SJCRH30 (cell line): ENCODE measurements around the gene BCL2L13. TPM values are rescaled to one million over a fixed set of nuclear protein-coding genes. Genes with fewer than 3 reads are reported as not detected.
"Not testable (repeated sequence)": the region's sequence is repeated elsewhere in the genome, so short reads cannot be mapped to it uniquely, and the experiment has no call there.

Source experiments
- DNase-seq, 2 experiments: peaks; one replicate each; pipeline ENCODE4 v3.0.0-alpha.2; 2015 to 2020
- H3K27ac ChIP-seq: fragments of 250-450 bp; sonication (Bioruptor Pico); 2 replicates; pipeline ENCODE4 v1.5.1; 2020; ENCODE audit warnings: mild to moderate bottlenecking, moderate library complexity
- H3K27me3 ChIP-seq: fragments of 250-450 bp; sonication (Bioruptor Pico); 2 replicates; pipeline ENCODE4 v1.5.1; 2020; ENCODE audit warnings: mild to moderate bottlenecking, moderate library complexity
- H3K36me3 ChIP-seq: fragments of 250-450 bp; sonication (Bioruptor Pico); 2 replicates; pipeline ENCODE4 v1.5.1; 2020; ENCODE audit warnings: mild to moderate bottlenecking, moderate library complexity
- H3K4me1 ChIP-seq: fragments of 250-450 bp; sonication (Bioruptor Pico); 2 replicates; pipeline ENCODE4 v1.5.1; 2020; ENCODE audit warnings: mild to moderate bottlenecking, moderate library complexity
- H3K4me3 ChIP-seq: fragments of 250-450 bp; sonication (Bioruptor Pico); 2 replicates; pipeline ENCODE4 v1.5.1; 2020; ENCODE audit warnings: mild to moderate bottlenecking, moderate library complexity
- H3K9me3 ChIP-seq: fragments of 250-450 bp; sonication (Bioruptor Pico); replicated peaks from 2 replicates; pipeline ENCODE4 v1.5.1; 2020; ENCODE audit warnings: mild to moderate bottlenecking, moderate library complexity
- total RNA-seq: library from RNA; depleted of rRNA; stranded (reverse); fragments of >200 nt; shearing (Covaris generic); gene quantifications from 2 replicates; pipeline ENCODE4 v1.2.3, GENCODE V29; 2014

The BCL2L13 gene
- total RNA-seq, 1 experiment from 2014 or later: 52.4 TPM

- Histone ChIP-seq H3K9me3 (no peaks in the 10 kb centered on the region), H3K4me1 (peaks cover 7% of the 10 kb centered on the region; the same call in 1 of the 2 replicates), H3K27me3 (no peaks in the 10 kb centered on the region), H3K27ac (peak within 1 kb of the TSS; percentile 74), H3K36me3 (no peaks in the 10 kb centered on the region; the same call in 1 of the 2 replicates), H3K4me3 (peak within 1 kb of the TSS; percentile 97)
- peak; percentile 96 to 97 for DNase-seq
Measured at GRCh38 chr22:17628406-17629172, 10.0 kb upstream of the BCL2L13 start, which contains the start of gene ATP6V1E1. Gene ATP6V1E1 (minus strand): TSS chr22:17628749. CDS start chr22:17628635, 114 bp downstream.

GRCh38 chr22:17629173-17629489 is 9.4 kb upstream of the BCL2L13 start:
- Histone ChIP-seq H3K27ac (peak overlapping the region; percentile 74), H3K4me1 (peaks cover 7% of the 10 kb centered on the region; the same call in 1 of the 2 replicates), H3K4me3 (peak overlapping the region; percentile 97), H3K9me3 (no peaks in the 10 kb centered on the region), H3K36me3 (no peaks in the 10 kb centered on the region; the same call in 1 of the 2 replicates), H3K27me3 (no peaks in the 10 kb centered on the region)
- DNase-seq: no peak

GRCh38 chr22:17629641-17630040 is 8.9 kb upstream of the BCL2L13 start:
- Histone ChIP-seq H3K36me3 (no peaks in the 10 kb centered on the region; the same call in 1 of the 2 replicates), H3K27ac (no peak overlapping the region), H3K27me3 (no peaks in the 10 kb centered on the region), H3K9me3 (no peaks in the 10 kb centered on the region), H3K4me1 (peaks cover 7% of the 10 kb centered on the region; the same call in 1 of the 2 replicates), H3K4me3 (peak overlapping the region; percentile 97)
- no peak for DNase-seq

- Histone ChIP-seq H3K36me3 (no peaks in the 10 kb centered on the region), H3K4me1 (peaks cover 7% of the 10 kb centered on the region; the same call in 1 of the 2 replicates), H3K4me3 (no peak overlapping the region), H3K27me3 (no peaks in the 10 kb centered on the region), H3K9me3 (no peaks in the 10 kb centered on the region), H3K27ac (no peak overlapping the region)
- DNase-seq: peak in 1 of 2 experiments; percentile 16
Measured at GRCh38 chr22:17631076-17631565, 7.4 kb upstream of the BCL2L13 start.

- no peaks in the 10 kb centered on the region for H3K36me3 ChIP-seq
- H3K27ac ChIP-seq: no peak overlapping the region
- DNase-seq: no peak
Measured at GRCh38 chr22:17633217-17633997, 5.2 kb upstream of the BCL2L13 start.

GRCh38 chr22:17633998-17634323 is 4.6 kb upstream of the BCL2L13 start:
- DNase-seq: no peak
- H3K9me3 ChIP-seq: no peaks in the 10 kb centered on the region
- no peak overlapping the region for H3K4me3 ChIP-seq
- peaks cover 11% of the 10 kb centered on the region; the same call in 1 of the 2 replicates for H3K4me1 ChIP-seq
- no peak overlapping the region for H3K27ac ChIP-seq
- no peaks in the 10 kb centered on the region for H3K36me3 ChIP-seq
- no peaks in the 10 kb centered on the region for H3K27me3 ChIP-seq

More at GRCh38 chr22:17633217-17633997, 5.2 kb upstream of the BCL2L13 start:
- H3K9me3 ChIP-seq: no peaks in the 10 kb centered on the region
- no peaks in the 10 kb centered on the region for H3K27me3 ChIP-seq
- H3K4me3 ChIP-seq: no peak overlapping the region
- H3K4me1 ChIP-seq: peaks cover 11% of the 10 kb centered on the region; the same call in 1 of the 2 replicates

GRCh38 chr22:17634696-17635095 is 3.9 kb upstream of the BCL2L13 start:
- Histone ChIP-seq H3K9me3 (no peaks in the 10 kb centered on the region), H3K36me3 (no peaks in the 10 kb centered on the region), H3K27ac (no peak overlapping the region), H3K4me3 (no peak overlapping the region), H3K4me1 (peaks cover 8% of the 10 kb centered on the region; the same call in 1 of the 2 replicates), H3K27me3 (no peaks in the 10 kb centered on the region)
- no peak for DNase-seq

- DNase-seq, H3K9me3 ChIP-seq, H3K4me3 ChIP-seq: not testable (repeated sequence)
Measured at GRCh38 chr22:17636850-17637249, 1.7 kb upstream of the BCL2L13 start.

GRCh38 chr22:17637490-17638181 is 921 bp upstream of the BCL2L13 start:
- no peaks in the 10 kb centered on the region for H3K27me3 ChIP-seq
- H3K9me3 ChIP-seq: no peaks in the 10 kb centered on the region
- peak overlapping the region; percentile 88 for H3K4me3 ChIP-seq
- H3K36me3 ChIP-seq: peaks cover 6% of the 10 kb centered on the region
- peak overlapping the region; percentile 100 for H3K27ac ChIP-seq
- peaks cover 7% of the 10 kb centered on the region; the same call in 1 of the 2 replicates for H3K4me1 ChIP-seq
- DNase-seq: no peak

More at GRCh38 chr22:17636850-17637249, 1.7 kb upstream of the BCL2L13 start:
- H3K27me3 ChIP-seq, H3K27ac ChIP-seq, H3K4me1 ChIP-seq, H3K36me3 ChIP-seq: not testable (repeated sequence)

GRCh38 chr22:17638182-17638431 is 450 bp upstream of the BCL2L13 start:
- Histone ChIP-seq H3K4me3 (peak overlapping the region; percentile 88), H3K27me3 (no peaks in the 10 kb centered on the region), H3K36me3 (peaks cover 6% of the 10 kb centered on the region), H3K9me3 (no peaks in the 10 kb centered on the region), H3K27ac (peak overlapping the region; percentile 100), H3K4me1 (peaks cover 7% of the 10 kb centered on the region; the same call in 1 of the 2 replicates)
- no peak for DNase-seq

- Histone ChIP-seq H3K9me3 (no peaks in the 10 kb centered on the region), H3K36me3 (peaks cover 6% of the 10 kb centered on the region), H3K4me1 (0 out of 2 replicates have a peak, but pooled peaks cover 4% of the 10 kb centered on the region), H3K4me3 (peak overlapping the region; percentile 88), H3K27me3 (no peaks in the 10 kb centered on the region), H3K27ac (peak overlapping the region; percentile 100)
- peak; percentile 77 to 86 for DNase-seq
Measured at GRCh38 chr22:17639247-17639741, 737 bp downstream of the BCL2L13 start.

GRCh38 chr22:17641269-17641668 is 2.7 kb downstream of the BCL2L13 start:
- H3K27ac ChIP-seq: no peak overlapping the region
- H3K9me3 ChIP-seq: no peaks in the 10 kb centered on the region
- no peak overlapping the region for H3K4me3 ChIP-seq
- no peaks in the 10 kb centered on the region for H3K27me3 ChIP-seq
- 0 out of 2 replicates have a peak, but pooled peaks cover 4% of the 10 kb centered on the region for H3K4me1 ChIP-seq
- H3K36me3 ChIP-seq: peaks cover 10% of the 10 kb centered on the region
- no peak for DNase-seq

- DNase-seq, H3K27me3 ChIP-seq, H3K4me3 ChIP-seq, H3K27ac ChIP-seq, H3K9me3 ChIP-seq, H3K4me1 ChIP-seq: not testable (repeated sequence)
- peaks cover 14% of the 10 kb centered on the region for H3K36me3 ChIP-seq
Measured at GRCh38 chr22:17642357-17642756, 3.8 kb downstream of the BCL2L13 start.

GRCh38 chr22:17647452-17647851 is 8.9 kb downstream of the BCL2L13 start:
- H3K27ac ChIP-seq: no peak overlapping the region
- H3K4me3 ChIP-seq: no peak overlapping the region
- no peaks in the 10 kb centered on the region for H3K27me3 ChIP-seq
- peaks cover 26% of the 10 kb centered on the region for H3K36me3 ChIP-seq
- H3K4me1 ChIP-seq: no peaks in the 10 kb centered on the region
- no peak for DNase-seq
- H3K9me3 ChIP-seq: no peaks in the 10 kb centered on the region
